Upper lobe of left lung (tissue), 6 donors: Measurements from ENCODE around the gene SLC40A1. TPM values are rescaled to one million over a fixed set of nuclear protein-coding genes. Genes with fewer than 3 reads are reported as not detected.

Experiments
- ATAC-seq, 2 donors: fragments of 200-7000 bp; cut with Tn5 transposase; one replicate each; pipeline ENCODE4 v1.9.1; 2022; ENCODE audit warnings: mild to moderate bottlenecking in 2 of 2, moderate library complexity in 2 of 2; ENCODE audit not compliant: low FRiP score in 2 of 2
- DNase-seq, 2 donors: peaks; one replicate each; pipeline ENCODE4 v3.0.0-alpha.2; 2019 to 2020
- H3K27ac ChIP-seq, 4 donors: fragments of 200-600 bp; sonication (generic); one replicate each; pipeline ENCODE4 v1.5.1; 2016 to 2019
- H3K27me3 ChIP-seq, 4 donors: fragments of 200-600 bp; sonication (generic); one replicate each; pipeline ENCODE4 v1.5.1; 2017 to 2019
- H3K36me3 ChIP-seq, 4 donors: fragments of 200-600 bp; sonication (generic); one replicate each; pipeline ENCODE4 v1.5.1; 2016 to 2019
- H3K4me1 ChIP-seq, 4 donors: fragments of 200-600 bp; sonication (generic); one replicate each; pipeline ENCODE4 v1.5.1; 2018 to 2019
- H3K4me3 ChIP-seq, 4 donors: fragments of 200-600 bp; sonication (generic); one replicate each; pipeline ENCODE4 v1.5.1; 2017 to 2019; ENCODE audit warnings: mild to moderate bottlenecking in 2 of 4, moderate library complexity in 1 of 4
- H3K9me3 ChIP-seq, 4 donors: fragments of 200-600 bp; sonication (generic); one replicate each; pipeline ENCODE4 v1.5.1; 2018 to 2019
- CTCF ChIP-seq, 6 experiments: fragments of 450-650 bp in 4 of 6; fragments of 200-600 bp in 2 of 6; sonication (generic) in 2 of 6; IDR thresholded peaks; one replicate each; pipeline ENCODE4 v1.5.1; 2016 to 2019; ENCODE audit warnings: antibody characterized with exemption in 6 of 6
- EP300 ChIP-seq, 4 donors: sonication (generic); formaldehyde crosslinking; IDR thresholded peaks; one replicate each; pipeline ENCODE4 v1.5.1; 2017; ENCODE audit warnings: antibody characterized with exemption in 4 of 4, control low read depth in 2 of 4
- POLR2A ChIP-seq, 4 donors: fragments of 450-650 bp; IDR thresholded peaks; one replicate each; pipeline ENCODE4 v1.5.1; 2016 to 2017; ENCODE audit warnings: antibody characterized with exemption in 4 of 4, mild to moderate bottlenecking in 2 of 4
- POLR2AphosphoS5 ChIP-seq, 2 donors: sonication (generic); formaldehyde crosslinking; IDR thresholded peaks; one replicate each; pipeline ENCODE4 v1.5.1; 2017; ENCODE audit warnings: antibody characterized with exemption in 2 of 2
- WGBS, 2 donors: methylation state at CpG; one replicate each; pipeline ENCODE4 v1.1.5; 2017 to 2018; 5-methylcytosine and 5-hydroxymethylcytosine counted together
- total RNA-seq, 6 donors: library from RNA; depleted of rRNA in 4 of 6; stranded (reverse); fragments of >200 nt in 4 of 6; gene quantifications; one replicate each; pipeline versions ENCODE4 v1.1.0 to v1.2.1, GENCODE V29; 2016 to 2021
- donor health status: DM: no; HTN: no; CAD: no; lungs with moderate emphysema.
- donor health status: DM: no; HTN: yes; CAD: no; lungs with severe emphysema.

SLC40A1 gene
- total RNA-seq, 6 donors from 2014 or later = 67.4 to 154 (median 131) TPM

GRCh38 chr2:189528617-189529016, 52.0 kb downstream of the SLC40A1 start:
- Histone ChIP-seq H3K27me3 (no peaks in the 10 kb centered on the region), H3K4me1 (peaks cover 0 to 3% (median 0%) of the 10 kb centered on the region in 4 donors), H3K9me3 (no peaks in the 10 kb centered on the region), H3K27ac (no peak overlapping the region), H3K36me3 (no peaks in the 10 kb centered on the region), H3K4me3 (no peak overlapping the region)
- DNase-seq (no peak), ATAC-seq (no peak)
- 80 to 84% methylated on average over 3 of the region's 3 CpGs for WGBS, 2 donors
- TF ChIP-seq POLR2A (IDR thresholded peaks at IDR 0.05) = no peak
- TF ChIP-seq CTCF (IDR thresholded peaks at IDR 0.05) = no peak
- TF ChIP-seq EP300 (IDR thresholded peaks at IDR 0.05) = no peak
- TF ChIP-seq POLR2AphosphoS5 (IDR thresholded peaks at IDR 0.05) = no peak

- H3K4me1 ChIP-seq = peaks cover 0 to 4% (median 0%) of the 10 kb centered on the region in 4 donors
- no peaks in the 10 kb centered on the region for H3K27me3 ChIP-seq
- H3K4me3 ChIP-seq = no peak overlapping the region
- 71 to 79% methylated on average over 1 of the region's 1 CpG for WGBS, 2 donors
- ATAC-seq (no peak), DNase-seq (no peak)
- no peak overlapping the region for H3K27ac ChIP-seq
- no peaks in the 10 kb centered on the region for H3K9me3 ChIP-seq
- no peak for TF ChIP-seq EP300 (IDR thresholded peaks at IDR 0.05)
- no peak for TF ChIP-seq POLR2A (IDR thresholded peaks at IDR 0.05)
- no peak for TF ChIP-seq POLR2AphosphoS5 (IDR thresholded peaks at IDR 0.05)
- no peak for TF ChIP-seq CTCF (IDR thresholded peaks at IDR 0.05)
- no peaks in the 10 kb centered on the region for H3K36me3 ChIP-seq
Measured at GRCh38 chr2:189527812-189528592, 52.6 kb downstream of the SLC40A1 start.

- Histone ChIP-seq H3K9me3 (no peaks in the 10 kb centered on the region), H3K36me3 (no peaks in the 10 kb centered on the region), H3K4me3 (no peak overlapping the region), H3K27me3 (no peaks in the 10 kb centered on the region), H3K27ac (no peak overlapping the region), H3K4me1 (peaks cover 0 to 10% (median 6%) of the 10 kb centered on the region in 4 donors)
- no peak for ATAC-seq
- TF ChIP-seq POLR2A (IDR thresholded peaks at IDR 0.05) (no peak), POLR2AphosphoS5 (IDR thresholded peaks at IDR 0.05) (no peak)
- WGBS, 2 donors = 78 to 84% methylated on average over 13 of the region's 13 CpGs
- DNase-seq = no peak
Measured at GRCh38 chr2:189527041-189527750, 53.4 kb downstream of the SLC40A1 start.

- TF ChIP-seq POLR2AphosphoS5 (IDR thresholded peaks at IDR 0.05) (no peak), POLR2A (IDR thresholded peaks at IDR 0.05) (no peak)
- no peaks in the 10 kb centered on the region for H3K27me3 ChIP-seq
- H3K36me3 ChIP-seq = no peaks in the 10 kb centered on the region
- WGBS, 2 donors = 84 to 89% methylated on average over 2 of the region's 2 CpGs
- DNase-seq = no peak
- H3K9me3 ChIP-seq = no peaks in the 10 kb centered on the region
- peaks cover 0 to 10% (median 9%) of the 10 kb centered on the region in 4 donors for H3K4me1 ChIP-seq
- no peak for ATAC-seq
- H3K4me3 ChIP-seq = no peak overlapping the region
- H3K27ac ChIP-seq = no peak overlapping the region
Measured at GRCh38 chr2:189526241-189526640, 54.3 kb downstream of the SLC40A1 start.

- peaks cover 0 to 10% (median 9%) of the 10 kb centered on the region in 4 donors for H3K4me1 ChIP-seq
- DNase-seq = no peak
- TF ChIP-seq POLR2A (IDR thresholded peaks at IDR 0.05) (no peak), CTCF (IDR thresholded peaks at IDR 0.05) (no peak), POLR2AphosphoS5 (IDR thresholded peaks at IDR 0.05) (no peak), EP300 (IDR thresholded peaks at IDR 0.05) (no peak)
- 79 to 89% methylated on average over 4 of the region's 4 CpGs for WGBS, 2 donors
- no peak overlapping the region for H3K27ac ChIP-seq
- no peaks in the 10 kb centered on the region for H3K9me3 ChIP-seq
- no peaks in the 10 kb centered on the region for H3K36me3 ChIP-seq
- ATAC-seq = no peak
- H3K4me3 ChIP-seq = no peak overlapping the region
- H3K27me3 ChIP-seq = no peaks in the 10 kb centered on the region
Measured at GRCh38 chr2:189524746-189525145, 55.8 kb downstream of the SLC40A1 start.
